ENCODE measurements around the gene ASAP3.

- no peak for TF ChIP-seq CTCF (conservative IDR thresholded peaks at IDR 0.05)
- TF ChIP-seq EZH2 (IDR thresholded peaks at IDR 0.05; ENCODE audit: low read depth) = no peak
These were observed 25.9 kb upstream of the ASAP3 start for GRCh38 chr1:23509896-23510295.
